ENCODE measurements around the gene TMEM239.
"Not testable (repeated sequence)": the region's sequence is repeated elsewhere in the genome, so short reads cannot be mapped to it uniquely, and the experiment has no call there.

TMEM239 gene

DNA sequence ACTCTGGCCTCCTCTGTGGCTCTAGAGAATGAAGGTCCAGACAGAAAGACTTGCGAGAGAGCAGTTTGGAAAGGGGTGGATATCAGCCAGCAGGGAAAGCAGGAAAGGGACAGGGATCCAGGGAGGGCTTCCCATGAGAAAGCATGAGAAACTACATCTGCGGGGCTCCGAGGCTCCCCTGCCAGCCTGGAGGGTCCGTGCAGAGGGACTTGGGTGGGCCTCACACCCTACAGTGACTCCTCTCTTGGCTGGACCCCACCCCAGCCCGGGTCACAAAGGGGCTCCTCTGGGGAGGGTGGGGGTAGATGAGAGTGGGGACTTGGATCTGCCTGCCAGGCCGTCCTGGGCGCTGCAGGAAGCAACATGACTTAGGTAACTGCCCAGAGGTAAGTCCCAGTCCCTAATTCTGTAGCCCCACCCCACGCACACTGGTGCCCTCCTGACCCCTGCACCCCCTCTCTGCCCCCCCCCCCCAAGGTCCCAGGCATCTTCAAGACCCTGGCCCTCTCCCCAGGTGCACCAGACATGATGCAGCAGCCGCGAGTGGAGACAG is at the start of gene TMEM239:
Gene TMEM239, plus strand, starts transcription at position 335 of the 553 bp plus-strand sequence. Its CDS starts 191 bp downstream, at position 526.
- no peak for DNase-seq (ENCODE audit: low read depth in 3 of 3, low spot score in 1 of 3)

GRCh38 chr20:2767768-2768631 is 48.2 kb upstream of the TMEM239 start:
- DNase-seq (ENCODE audit: low read depth in 3 of 3, low spot score in 1 of 3): no peak

DNA sequence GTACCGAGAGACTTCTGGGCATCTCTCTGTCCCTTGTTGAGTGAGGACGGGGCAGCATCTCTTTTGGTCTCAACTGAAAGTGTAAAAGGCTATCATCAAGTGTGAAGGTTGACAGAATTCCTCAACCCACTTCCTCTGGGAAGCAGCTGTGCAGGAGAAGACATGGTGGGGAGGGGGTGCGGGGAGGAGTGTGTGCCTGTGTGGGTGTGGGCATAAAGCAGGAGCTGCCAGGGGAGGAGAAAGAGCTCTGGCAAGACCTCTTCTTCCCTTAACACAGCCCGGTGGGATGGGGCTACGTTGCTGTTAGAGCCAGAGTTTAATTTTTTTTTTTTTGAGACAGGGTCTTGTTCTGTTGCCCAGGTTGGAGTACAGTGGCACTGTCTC is 47.5 kb upstream of the TMEM239 start:
- no peak for DNase-seq (ENCODE audit: low read depth in 3 of 3, low spot score in 1 of 3)

DNA sequence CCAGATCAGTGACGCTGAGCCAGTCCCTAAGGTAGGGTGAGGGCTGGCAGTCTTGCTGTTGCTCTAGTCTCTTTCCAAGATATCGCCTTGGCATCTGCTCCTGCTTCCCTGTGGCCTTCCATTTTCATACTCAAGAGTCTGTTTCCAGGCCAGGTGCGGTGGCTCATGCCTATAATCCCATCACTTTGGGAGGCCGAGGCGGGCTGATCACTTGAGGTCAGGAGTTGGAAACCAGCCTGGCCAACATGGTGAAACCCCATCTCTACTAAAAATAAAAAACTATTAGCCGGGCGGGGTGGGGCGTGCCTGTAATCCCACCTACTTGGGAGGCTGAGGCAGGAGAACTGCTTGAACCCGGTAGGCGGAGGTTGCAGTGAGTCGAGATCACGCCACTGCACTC is 46.1 kb upstream of the TMEM239 start:
- not testable (repeated sequence) for DNase-seq (ENCODE audit: low read depth in 3 of 3, low spot score in 1 of 3)

DNA sequence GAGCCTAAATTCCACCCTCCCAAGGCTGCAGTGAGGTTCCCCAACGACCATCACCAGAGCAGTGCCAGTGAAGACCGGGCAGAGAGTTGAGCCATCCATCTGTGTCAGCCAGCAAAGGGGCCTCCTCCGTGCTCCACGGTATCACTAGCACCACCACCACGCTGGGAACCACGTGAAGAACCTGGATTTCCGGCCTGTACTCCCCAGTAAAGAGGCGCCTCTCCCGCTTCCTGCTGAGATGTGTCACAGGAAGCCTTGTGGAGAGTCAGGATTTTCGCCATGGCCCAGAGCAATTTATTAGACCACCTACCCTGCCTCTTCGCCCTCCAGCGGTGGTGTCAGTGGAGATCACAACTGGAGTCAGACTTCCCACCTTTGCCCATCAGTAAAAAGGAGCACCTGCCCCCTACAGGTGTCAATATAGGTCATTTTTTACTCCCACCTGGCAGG is 44.5 kb upstream of the TMEM239 start:
- no peak for DNase-seq (ENCODE audit: low read depth in 3 of 3, low spot score in 1 of 3)

DNA sequence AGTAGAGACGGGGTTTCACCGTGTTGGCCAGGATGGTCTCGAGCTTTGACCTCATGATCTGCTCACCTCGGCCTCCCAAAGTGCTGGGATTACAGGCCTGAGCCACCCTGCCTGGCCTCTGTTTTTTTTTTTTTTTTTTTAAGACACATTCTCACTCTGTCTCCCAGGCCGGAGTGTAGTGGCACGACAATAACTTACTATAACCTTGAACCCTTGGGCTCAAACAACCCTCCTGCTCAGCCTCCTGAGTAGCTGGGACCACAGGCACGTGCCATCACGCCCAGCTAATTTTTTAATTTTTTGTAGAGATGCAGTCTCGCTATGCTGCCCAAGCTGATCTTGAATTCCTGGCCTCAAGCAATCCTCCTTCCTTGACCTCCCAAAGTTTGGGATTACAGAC is 42.4 kb upstream of the TMEM239 start:
- DNase-seq (ENCODE audit: low read depth in 3 of 3, low spot score in 1 of 3): no peak

DNA sequence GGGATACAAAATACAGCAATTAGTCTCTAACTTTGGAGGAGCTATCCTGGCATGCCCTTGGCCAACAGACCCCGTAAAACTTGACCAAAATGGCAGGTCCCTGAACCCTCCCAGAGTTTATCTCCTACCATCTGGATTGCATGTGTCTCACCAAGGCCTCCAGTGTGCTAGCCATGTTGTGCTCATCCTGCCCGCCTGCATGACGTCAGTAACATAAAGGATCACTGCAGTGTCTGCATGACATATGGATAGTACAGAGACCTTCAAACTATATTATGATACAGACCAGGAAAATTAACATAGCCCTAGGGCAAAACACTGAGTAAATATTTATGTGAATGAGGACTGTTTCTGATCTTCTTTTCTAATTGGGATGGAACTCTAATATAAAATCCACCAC is 41.0 kb upstream of the TMEM239 start:
- no peak for DNase-seq (ENCODE audit: low read depth in 3 of 3, low spot score in 1 of 3)

GRCh38 chr20:2778602-2779321 is 37.4 kb upstream of the TMEM239 start:
- no peak for DNase-seq (ENCODE audit: low read depth in 3 of 3, low spot score in 1 of 3)

GRCh38 chr20:2780948-2781347 is 35.2 kb upstream of the TMEM239 start:
- no peak for DNase-seq (ENCODE audit: low read depth in 3 of 3, low spot score in 1 of 3)

DNA sequence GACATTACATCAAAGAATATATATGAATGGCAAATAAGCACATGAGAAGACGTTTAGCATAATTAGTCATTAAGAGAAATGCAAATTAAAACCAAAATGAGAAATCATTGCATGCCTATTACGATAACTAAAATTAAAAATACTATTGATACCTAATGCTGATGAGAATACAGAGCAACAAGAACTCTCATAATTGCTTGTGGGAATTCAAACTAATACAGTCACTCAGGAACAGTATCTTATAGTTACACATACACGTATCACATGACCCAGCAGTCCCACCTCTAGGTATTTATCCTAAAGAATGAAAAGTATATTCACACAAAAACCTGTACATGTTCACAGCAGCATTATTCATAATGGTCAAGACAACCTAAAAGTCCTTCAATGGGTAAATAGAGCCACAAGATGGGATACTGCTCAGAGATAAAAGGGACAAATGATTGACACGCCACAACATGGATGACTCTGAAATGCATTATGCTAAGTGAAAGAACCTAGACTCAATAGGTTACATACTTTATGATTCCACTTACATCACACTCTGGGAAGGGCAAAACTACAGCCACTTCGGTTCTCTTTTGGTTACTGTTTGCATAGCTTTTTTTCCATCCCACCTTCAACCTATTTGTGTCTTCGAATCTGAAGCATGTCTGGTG is 32.1 kb upstream of the TMEM239 start:
- DNase-seq (ENCODE audit: low read depth in 3 of 3, low spot score in 1 of 3): no peak

GRCh38 chr20:2793471-2793870 is 22.7 kb upstream of the TMEM239 start:
- no peak for DNase-seq (ENCODE audit: low read depth in 3 of 3, low spot score in 1 of 3)

DNA sequence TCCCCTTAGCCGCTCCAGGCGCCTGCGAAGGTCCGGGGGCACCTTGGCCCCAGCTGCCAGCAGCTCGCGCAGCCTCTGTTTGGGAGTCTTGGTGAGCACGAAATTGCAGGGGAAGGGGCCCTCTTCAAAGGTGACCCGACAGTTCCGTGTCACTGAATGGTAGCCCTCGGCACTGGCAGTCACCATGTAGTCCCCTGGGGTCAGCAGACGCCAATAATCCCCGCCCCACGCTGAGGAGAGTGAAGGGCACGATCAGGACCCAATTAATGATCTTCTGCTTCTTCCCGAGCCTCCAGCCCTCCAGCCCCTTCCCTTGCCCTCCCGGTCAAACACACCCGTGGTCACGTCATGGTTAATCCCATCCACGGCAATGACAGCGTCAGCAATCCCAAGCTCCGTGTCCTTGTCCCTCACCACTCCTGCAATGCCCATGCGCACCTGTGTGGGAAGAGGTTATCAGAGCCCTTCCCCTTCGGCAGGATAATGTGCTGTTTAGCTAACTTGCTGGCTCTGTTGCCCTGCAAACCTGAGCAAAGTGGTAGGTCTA is 21.9 kb upstream of the TMEM239 start:
- no peak for DNase-seq (ENCODE audit: low read depth in 3 of 3, low spot score in 1 of 3)

- DNase-seq (ENCODE audit: low read depth in 3 of 3, low spot score in 1 of 3): no peak
These were observed 21.2 kb upstream of the TMEM239 start for GRCh38 chr20:2794866-2795447.

DNA sequence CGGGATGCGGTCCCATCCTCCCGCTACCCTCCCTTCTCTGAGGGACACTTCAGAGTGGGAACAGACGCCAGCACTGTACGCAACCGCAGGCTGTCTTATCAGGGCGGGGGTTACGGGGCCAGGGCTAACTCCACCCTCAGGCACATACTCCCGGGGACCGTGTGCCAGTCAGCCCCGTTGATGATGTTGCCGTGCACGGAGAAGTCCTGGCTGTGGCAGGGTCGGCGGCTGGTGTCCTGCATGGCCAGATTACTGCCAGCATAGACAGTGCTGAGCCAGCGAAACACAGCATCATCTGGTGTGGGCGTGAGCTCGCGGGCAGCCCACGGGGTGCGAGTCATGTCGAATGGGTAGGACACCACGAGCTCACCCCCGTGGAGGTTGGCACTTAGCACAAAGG is 20.7 kb upstream of the TMEM239 start:
- DNase-seq (ENCODE audit: low read depth in 3 of 3, low spot score in 1 of 3): no peak

- DNase-seq (ENCODE audit: low read depth in 3 of 3, low spot score in 1 of 3): no peak
These were observed 20.0 kb upstream of the TMEM239 start for GRCh38 chr20:2796011-2796660.

DNA sequence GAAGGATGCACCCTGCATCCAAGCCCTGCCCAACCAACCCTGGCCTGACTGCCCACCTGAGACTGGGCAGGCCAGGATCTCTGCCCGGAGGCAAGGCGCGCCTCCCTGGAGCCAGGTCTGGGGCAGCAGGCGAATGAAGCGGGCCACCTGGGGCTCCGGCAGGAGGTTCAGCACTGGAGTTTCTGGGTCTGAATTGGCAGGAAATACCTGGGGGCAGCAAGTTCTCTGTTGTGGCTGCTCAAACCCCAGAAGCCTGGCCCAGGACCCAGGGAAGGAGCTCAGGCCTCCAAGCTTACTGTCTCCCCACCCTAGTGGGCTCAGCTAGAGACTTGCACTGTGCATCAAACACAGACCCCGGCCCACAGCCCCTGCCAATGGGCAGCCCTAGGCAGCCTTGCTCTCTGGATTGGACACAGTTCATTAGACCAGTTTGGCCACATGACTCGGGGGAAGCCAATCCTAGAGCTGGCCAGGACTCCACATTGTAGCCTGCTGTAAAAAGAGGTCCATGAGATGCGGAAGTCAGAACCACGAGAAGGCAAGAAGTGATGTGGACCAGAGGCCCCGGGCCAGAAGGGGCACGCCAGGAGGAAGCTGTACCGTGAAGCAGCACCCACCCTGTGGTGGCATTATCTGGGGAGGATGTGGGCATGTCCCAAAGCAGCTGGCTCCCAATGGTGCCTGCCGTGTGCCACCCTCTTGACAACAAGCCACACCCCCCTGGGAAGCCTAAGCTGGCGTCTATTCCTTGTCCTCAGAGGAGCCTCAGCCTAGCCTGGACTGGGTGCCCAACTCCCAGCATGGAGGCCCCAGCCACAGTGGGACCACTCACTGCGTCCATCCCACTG is 18.8 kb upstream of the TMEM239 start:
- no peak for DNase-seq (ENCODE audit: low read depth in 3 of 3, low spot score in 1 of 3)

- DNase-seq (ENCODE audit: low read depth in 3 of 3, low spot score in 1 of 3): no peak
These were observed 17.9 kb upstream of the TMEM239 start for GRCh38 chr20:2798095-2798805.

DNA sequence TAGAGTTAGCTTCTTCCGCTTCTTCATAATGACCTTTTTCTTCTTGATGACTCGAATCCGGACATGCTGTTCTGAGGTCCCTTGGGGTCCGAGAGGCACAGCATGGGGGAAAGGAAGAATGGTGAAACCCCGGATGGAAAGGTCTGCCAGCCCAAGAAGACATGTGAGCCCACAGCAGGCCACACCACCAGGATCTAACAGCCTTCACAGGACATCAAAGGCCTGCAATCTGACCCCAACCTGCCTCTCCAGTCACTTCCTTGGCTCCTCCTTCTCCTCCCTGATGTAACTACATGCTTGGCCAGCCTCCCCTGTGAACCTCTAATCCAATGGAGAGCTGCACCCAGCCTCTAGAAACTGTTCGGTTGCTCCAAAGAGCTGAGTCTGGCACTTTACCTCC is 17.4 kb upstream of the TMEM239 start:
- no peak for DNase-seq (ENCODE audit: low read depth in 3 of 3, low spot score in 1 of 3)

GRCh38 chr20:2799271-2799670 is 16.9 kb upstream of the TMEM239 start:
- DNase-seq (ENCODE audit: low read depth in 3 of 3, low spot score in 1 of 3): no peak
